Right atrium auricular region (tissue), 2 donors: Measurements from ENCODE around the gene PTGIS. TPM values are rescaled to one million over a fixed set of nuclear protein-coding genes. Genes with fewer than 3 reads are reported as not detected.
"Not testable (repeated sequence)": the region's sequence is repeated elsewhere in the genome, so short reads cannot be mapped to it uniquely, and the experiment has no call there.

Experiments used
- DNase-seq: peaks from one replicate; pipeline ENCODE4 v3.0.0-alpha.2; 2019; ENCODE audit warnings: low spot score
- H3K27ac ChIP-seq, 2 donors: fragments of 200-600 bp; sonication (generic); 1 replicate in 1 of 2; 2 replicates in 1 of 2; pipeline ENCODE4 v1.5.1; 2016 to 2019
- H3K27me3 ChIP-seq, 2 donors: fragments of 200-600 bp; sonication (generic); one replicate each; pipeline versions ENCODE4 v1.5.1 to v1.6.0; 2017 to 2019
- H3K36me3 ChIP-seq: fragments of 200-600 bp; sonication (generic); one replicate; pipeline ENCODE4 v1.5.1; 2016
- H3K4me1 ChIP-seq, 2 donors: fragments of 200-600 bp; sonication (generic); one replicate each; pipeline versions ENCODE4 v1.5.1 to v1.6.0; 2017 to 2019
- H3K4me3 ChIP-seq, 2 donors: fragments of 200-600 bp; sonication (generic); 1 replicate in 1 of 2; 2 replicates in 1 of 2; pipeline ENCODE4 v1.5.1; 2017 to 2019; ENCODE audit warnings: mild to moderate bottlenecking in 1 of 2, moderate library complexity in 1 of 2
- H3K9me3 ChIP-seq, 2 donors: fragments of 200-600 bp; sonication (generic); one replicate each; pipeline ENCODE4 v1.5.1; 2019
- CTCF ChIP-seq, 2 donors: fragments of 200-600 bp; sonication (generic); IDR thresholded peaks; one replicate each; pipeline ENCODE4 v1.5.1; 2019; ENCODE audit warnings: antibody characterized with exemption in 2 of 2
- total RNA-seq, 2 donors: library from RNA; depleted of rRNA; stranded (reverse); fragments of >200 nt; gene quantifications; one replicate each; pipeline ENCODE4 v1.1.0, GENCODE V29; 2016

PTGIS gene
- 100 to 1,000 TPM in 1 of 2 donors, 10 to 100 TPM in 1; 59.8 to 169 TPM for total RNA-seq

GRCh38 chr20:49567421-49568277 lies at the start of gene PTGIS:
Gene PTGIS, minus strand, starts transcription at chr20:49568137. Its CDS starts 21 bp downstream, at chr20:49568116.
- peaks cover 0 to 31% of the 10 kb centered on the region in 2 donors for H3K4me1 ChIP-seq
- no peak for DNase-seq
- TF ChIP-seq CTCF (IDR thresholded peaks at IDR 0.05) = no peak
- H3K27me3 ChIP-seq = no peaks in the 10 kb centered on the region
- H3K4me3 ChIP-seq = peak within 1 kb of the TSS; percentile 54 to 62
- H3K36me3 ChIP-seq = no peaks in the 10 kb centered on the region
- H3K27ac ChIP-seq = peak within 1 kb of the TSS; percentile 79 to 88
- no peaks in the 10 kb centered on the region for H3K9me3 ChIP-seq

- H3K4me1 ChIP-seq, H3K9me3 ChIP-seq, H3K36me3 ChIP-seq, H3K4me3 ChIP-seq, H3K27me3 ChIP-seq, H3K27ac ChIP-seq, DNase-seq: not testable (repeated sequence)
These were observed 49.5 kb upstream of the PTGIS start for GRCh38 chr20:49617394-49617793.

- Histone ChIP-seq H3K27ac (no peak overlapping the region), H3K36me3 (no peaks in the 10 kb centered on the region)
These were observed 48.4 kb upstream of the PTGIS start for GRCh38 chr20:49616154-49617007.

GRCh38 chr20:49615401-49616153 lies 47.6 kb upstream of the PTGIS start:
- no peaks in the 10 kb centered on the region for H3K27me3 ChIP-seq
- H3K4me1 ChIP-seq = peaks cover 0 to 14% of the 10 kb centered on the region in 2 donors
- no peaks in the 10 kb centered on the region for H3K36me3 ChIP-seq
- no peak overlapping the region for H3K27ac ChIP-seq
- no peak for TF ChIP-seq CTCF (IDR thresholded peaks at IDR 0.05)
- H3K4me3 ChIP-seq = no peak overlapping the region
- DNase-seq = no peak
- H3K9me3 ChIP-seq = no peaks in the 10 kb centered on the region

More at GRCh38 chr20:49616154-49617007, 48.4 kb upstream of the PTGIS start:
- peaks cover 0 to 6% of the 10 kb centered on the region in 2 donors for H3K4me1 ChIP-seq
- no peak for TF ChIP-seq CTCF (IDR thresholded peaks at IDR 0.05)
- H3K4me3 ChIP-seq = no peak overlapping the region
- H3K9me3 ChIP-seq = no peaks in the 10 kb centered on the region
- no peak for DNase-seq
- H3K27me3 ChIP-seq = no peaks in the 10 kb centered on the region

- not testable (repeated sequence) for H3K36me3 ChIP-seq, DNase-seq, H3K4me3 ChIP-seq, H3K9me3 ChIP-seq, H3K27me3 ChIP-seq, H3K27ac ChIP-seq
- peaks cover 0 to 14% of the 10 kb centered on the region in 2 donors for H3K4me1 ChIP-seq
These were observed 47.1 kb upstream of the PTGIS start for GRCh38 chr20:49615051-49615400.

GRCh38 chr20:49614338-49615050 lies 46.6 kb upstream of the PTGIS start:
- no peaks in the 10 kb centered on the region for H3K36me3 ChIP-seq
- no peak overlapping the region for H3K4me3 ChIP-seq
- no peaks in the 10 kb centered on the region for H3K27me3 ChIP-seq
- no peaks in the 10 kb centered on the region for H3K9me3 ChIP-seq
- no peak overlapping the region for H3K27ac ChIP-seq
- H3K4me1 ChIP-seq = peaks cover 0 to 14% of the 10 kb centered on the region in 2 donors
- DNase-seq = no peak
- TF ChIP-seq CTCF (IDR thresholded peaks at IDR 0.05) = no peak
